HG03520 (cell line): ENCODE results near the gene MAPKAP1.
A peak's percentile ranks its signal among the peaks of the same experiment; 100 is the strongest.

Source experiments
- ATAC-seq: cut with Tn5 transposase; IDR thresholded peaks from one replicate; pipeline ENCODE4 v1.9.1; 2021; ENCODE audit warnings: mild to moderate bottlenecking, moderate library complexity; ENCODE audit not compliant: unreplicated experiment

Gene MAPKAP1

GRCh38 chr9:125463926-125464325, 243.1 kb downstream of the MAPKAP1 start:
- ATAC-seq, result no peak

GRCh38 chr9:125462861-125463291, 244.1 kb downstream of the MAPKAP1 start:
- ATAC-seq, result no peak

DNA sequence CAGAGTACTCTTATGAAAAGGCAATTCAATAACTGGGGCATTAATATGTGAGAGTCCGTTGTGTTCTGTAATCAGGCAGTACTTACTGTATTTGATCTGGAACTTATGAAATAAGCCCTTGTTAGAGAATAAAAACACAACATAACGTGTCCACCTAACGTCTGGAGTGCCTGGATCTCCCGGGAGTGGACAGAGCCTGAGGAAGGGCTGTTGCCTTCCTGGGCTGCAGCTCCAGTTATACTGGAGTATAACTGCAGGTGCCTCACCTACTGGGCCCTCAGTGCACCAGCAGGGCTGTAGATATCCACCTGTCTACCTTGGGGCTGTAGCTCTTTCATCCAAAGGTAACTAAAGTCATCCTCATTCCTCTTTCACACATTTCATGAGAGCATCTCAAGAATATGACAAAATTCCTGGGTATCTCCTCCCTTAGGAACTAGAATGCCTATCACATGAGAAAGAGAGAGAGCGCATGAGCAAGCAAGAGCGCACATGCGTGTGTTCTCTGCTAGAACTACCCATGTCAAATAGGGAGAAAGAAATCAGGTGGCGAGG, 245.3 kb downstream of the MAPKAP1 start:
- ATAC-seq, result no peak

- no peak for ATAC-seq
Measured at GRCh38 chr9:125460883-125461635, 245.9 kb downstream of the MAPKAP1 start.

DNA sequence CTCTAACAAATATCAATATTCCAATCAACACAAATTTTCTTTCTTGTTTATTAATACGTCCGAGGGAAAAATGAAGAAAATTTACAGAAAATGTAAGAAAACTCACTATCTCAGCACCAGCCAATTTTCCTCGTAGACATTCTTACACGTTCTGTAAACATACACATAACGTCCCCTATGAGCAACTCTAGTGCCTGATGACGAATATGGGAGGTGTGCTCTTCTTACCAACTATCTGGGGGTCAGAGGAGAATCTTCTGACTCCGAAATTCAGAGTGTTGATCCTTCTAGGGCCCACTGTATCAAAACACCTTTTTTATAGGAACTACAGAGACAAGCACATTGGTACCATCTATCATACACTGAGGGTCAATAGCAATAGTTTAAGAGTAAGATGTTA, 246.7 kb downstream of the MAPKAP1 start:
- no peak for ATAC-seq

DNA sequence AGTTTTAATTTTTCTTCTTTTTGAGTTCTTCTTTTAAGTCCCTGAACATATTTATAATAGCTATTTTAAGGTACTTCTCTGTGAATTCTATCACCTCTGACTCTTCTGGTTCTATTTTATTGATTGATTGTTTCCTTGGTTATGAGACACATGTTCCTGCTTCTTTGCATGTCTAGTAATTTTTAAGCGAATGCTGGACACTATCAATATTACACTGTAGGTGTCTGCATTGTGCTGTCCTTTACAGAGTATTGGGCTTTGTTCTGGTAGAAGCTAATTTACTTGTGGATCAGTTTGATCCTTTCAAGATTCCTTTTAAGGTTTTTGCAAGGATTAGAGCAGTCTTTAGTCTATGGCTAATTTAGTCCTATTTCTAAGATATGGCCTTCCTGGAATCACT, 249.7 kb downstream of the MAPKAP1 start:
- no peak for ATAC-seq

DNA sequence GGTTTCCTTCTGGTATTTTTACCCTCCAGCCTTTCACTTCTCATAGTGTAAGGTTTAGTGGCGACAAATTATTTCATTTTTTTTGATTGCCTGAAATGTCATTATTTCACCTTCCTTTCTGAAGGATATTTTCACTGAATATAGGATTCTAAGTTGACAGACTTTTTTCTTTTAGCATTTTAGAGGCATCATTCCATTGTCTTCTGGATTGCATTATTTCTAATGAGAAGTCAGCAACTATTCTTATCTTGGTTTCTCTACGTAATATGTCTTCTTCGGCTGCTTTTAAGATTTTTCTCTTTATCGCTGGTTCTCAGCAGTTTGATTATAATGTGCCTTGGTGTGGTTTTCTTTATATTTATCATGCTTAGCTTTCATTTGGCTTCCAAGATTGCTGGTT, 251.1 kb downstream of the MAPKAP1 start:
- no peak for ATAC-seq

DNA sequence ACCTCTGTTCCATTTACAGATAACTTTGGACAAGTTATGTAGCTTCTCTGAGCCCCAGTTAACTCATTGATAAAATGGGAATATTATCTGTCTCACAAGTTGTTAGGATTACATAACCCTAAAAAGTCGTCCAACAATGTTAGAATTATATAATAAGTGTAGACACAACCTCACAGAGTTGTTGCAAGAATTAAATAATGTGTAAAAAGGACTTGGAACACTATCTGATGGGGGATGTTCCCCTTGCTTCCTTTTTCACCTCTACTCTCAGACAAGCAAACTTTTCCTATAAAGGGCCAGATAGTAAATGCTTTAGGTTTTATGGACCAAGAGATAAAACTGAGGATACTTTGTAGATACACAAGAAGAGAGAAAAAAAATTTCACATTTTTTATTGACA, 251.9 kb downstream of the MAPKAP1 start:
- ATAC-seq, result no peak

- ATAC-seq, result no peak
Measured at GRCh38 chr9:125447202-125447802, 259.7 kb downstream of the MAPKAP1 start.

DNA sequence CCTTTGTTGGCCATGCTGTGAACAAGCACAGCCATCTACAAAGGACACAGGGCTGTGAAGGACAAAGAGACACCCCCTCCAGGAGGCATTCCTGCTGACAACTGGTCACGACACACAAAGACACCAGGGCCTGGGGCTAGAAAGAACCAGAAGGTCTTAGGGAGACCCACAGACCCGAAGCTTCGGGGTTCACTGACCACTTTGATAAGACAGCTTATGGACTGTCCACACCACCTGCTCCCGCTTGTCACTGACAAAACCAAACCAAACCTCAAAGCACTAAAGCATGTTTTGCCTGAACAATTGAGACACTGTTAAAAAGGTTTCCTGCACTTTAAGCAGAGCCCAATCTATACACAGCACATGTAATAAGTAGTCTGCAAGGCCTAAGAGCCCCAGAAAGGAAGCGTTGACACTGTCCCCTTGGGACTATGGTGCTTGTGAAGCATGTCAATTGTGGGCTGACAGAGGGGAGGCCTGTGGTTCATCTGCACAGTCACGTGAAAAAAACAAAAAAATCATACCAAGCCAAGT, 260.4 kb downstream of the MAPKAP1 start:
- ATAC-seq, result peak; percentile 79

GRCh38 chr9:125444956-125445506, 262.0 kb downstream of the MAPKAP1 start:
- no peak for ATAC-seq

DNA sequence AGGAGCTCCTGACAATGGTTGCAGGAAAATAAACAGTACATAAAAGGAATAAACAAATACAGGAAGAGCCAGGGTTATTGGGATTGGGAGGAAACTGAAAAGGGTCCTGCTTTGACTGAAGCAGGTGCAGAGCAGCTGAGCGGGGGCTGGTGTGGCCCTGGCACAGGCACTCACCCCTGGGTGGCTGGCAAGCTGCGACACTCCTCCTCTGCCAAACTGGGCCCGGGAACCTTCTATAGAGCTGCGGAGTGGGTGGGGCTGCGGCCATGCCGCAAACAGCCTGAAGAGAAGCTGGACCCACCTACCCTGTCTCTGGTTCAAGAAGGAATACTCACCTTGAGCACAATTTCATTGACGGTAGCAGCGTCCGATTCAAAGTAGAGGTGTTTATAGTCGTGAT, 262.8 kb downstream of the MAPKAP1 start:
- ATAC-seq, result no peak

DNA sequence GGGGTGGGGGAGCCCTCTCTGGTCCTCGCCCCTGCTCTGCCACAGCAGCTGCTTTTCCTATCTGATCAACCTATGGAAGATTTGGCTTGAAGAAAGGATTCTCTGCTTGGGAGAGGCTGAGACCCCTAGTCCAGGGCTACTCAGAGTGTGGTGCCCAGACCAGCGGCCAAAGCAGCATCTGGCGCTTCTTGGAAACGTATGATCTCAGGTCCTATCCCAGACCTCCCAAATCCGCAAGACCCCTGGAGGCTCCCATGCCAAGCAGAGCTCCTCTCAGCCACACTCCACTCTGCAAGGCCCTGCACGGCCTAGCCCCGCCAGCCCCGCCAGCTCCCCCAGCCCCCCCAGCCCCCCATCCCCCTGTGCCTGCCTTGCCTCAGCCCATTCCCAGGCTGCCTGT, 263.6 kb downstream of the MAPKAP1 start:
- ATAC-seq, result no peak

DNA sequence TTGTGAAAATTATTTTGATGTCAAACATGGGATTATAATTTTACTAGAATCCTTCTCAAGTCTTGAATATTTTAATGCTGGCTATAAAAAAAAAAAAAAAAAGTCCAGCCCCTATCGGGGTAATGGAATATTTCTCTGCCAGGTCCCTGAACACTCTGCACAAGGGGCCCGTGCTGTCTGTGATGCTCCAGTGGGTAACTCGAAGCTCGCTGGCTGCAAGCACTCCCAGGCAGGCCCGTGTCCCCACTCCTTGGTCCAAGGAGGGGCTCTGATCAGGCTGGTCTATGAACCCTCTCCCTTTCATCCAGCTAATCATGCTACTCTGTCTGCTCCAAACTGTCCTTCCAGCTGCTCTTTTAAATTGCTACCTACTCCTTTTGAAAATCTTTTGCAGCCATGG, 264.6 kb downstream of the MAPKAP1 start:
- no peak for ATAC-seq

DNA sequence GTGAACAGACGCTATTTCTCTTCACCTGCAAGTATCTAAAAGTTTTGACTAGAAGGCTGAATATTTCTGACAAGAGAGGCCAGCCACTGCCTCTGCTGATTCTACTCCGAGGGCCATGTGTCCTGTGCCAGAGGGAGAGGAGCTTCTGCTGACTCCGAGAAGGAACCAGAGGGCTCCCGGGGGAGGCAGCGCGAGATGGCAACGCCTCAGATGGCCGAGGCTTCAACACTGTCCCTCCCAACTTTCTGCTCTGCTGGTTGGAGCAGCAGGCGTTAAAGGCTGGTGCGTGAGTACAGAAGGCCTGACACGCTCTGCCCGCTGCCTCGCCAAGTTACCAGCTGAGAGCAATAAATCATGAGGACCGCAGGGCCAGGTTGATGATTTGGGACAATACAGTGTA, 266.6 kb downstream of the MAPKAP1 start:
- no peak for ATAC-seq

- ATAC-seq, result no peak
Measured at GRCh38 chr9:125439434-125440272, 267.4 kb downstream of the MAPKAP1 start.

GRCh38 chr9:125438506-125439433, 268.2 kb downstream of the MAPKAP1 start:
- ATAC-seq, result no peak

DNA sequence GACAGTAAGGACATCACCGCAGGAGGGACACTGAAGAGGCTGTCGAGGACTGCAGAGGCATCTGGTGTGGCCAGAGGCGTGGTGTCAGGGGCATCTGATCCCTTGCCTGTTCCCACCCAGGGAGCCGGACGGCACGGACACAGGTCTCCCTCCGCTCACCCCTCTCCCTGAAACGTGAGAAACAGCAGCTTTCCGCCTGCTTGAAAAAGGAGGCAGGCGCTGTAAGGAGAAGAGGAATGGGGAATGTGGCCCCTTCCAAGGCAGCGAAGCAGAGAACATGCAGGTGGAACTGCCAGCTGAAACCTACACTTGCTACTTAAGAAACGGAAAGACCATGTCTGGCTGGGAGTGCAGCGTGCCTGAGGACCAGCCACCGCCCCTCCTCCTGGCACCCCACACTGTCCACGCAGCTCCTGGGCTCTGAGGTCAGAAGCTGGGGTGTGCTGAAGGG, 269.2 kb downstream of the MAPKAP1 start:
- no peak for ATAC-seq

DNA sequence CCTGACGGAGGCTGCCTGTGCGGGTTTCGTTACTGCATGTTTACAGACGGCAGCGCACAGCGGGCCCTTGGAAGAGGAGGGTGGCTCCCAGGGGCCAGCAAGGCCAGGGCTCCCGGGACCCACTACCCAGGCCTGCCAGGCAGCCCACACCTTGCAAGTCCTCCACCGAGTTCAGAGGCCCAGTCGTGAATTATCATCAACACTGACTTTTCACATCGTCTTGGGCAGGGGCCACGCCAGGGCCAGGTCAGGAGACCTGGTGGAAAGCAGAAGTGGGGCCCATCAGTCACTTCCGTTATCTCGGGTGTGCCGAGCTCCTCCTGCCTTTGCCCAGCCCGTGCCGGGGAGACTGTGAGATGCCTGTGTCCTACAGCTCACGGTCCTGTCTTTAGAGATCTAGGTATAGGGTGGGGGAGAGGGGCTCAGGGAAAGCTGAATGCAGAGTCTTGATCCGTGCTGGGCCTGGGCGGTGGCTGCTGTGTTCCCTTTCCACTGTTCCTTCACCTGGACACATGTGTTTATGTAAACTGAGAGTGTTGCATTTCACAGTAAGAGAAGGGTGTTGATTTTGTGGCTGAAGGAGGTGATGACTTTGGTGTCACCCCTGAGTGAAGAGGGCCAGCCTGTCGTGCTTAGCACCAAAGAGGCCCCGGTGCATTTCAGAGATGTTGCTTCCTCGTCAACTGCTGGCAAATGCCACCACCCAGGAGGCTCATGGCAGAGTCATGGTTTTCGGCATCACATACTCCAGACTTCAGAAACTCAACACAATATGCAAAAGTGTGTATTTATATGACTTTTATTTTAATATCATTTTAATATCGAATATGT, 270.2 kb downstream of the MAPKAP1 start:
- ATAC-seq, result no peak
